Heart left ventricle (tissue), 16 donors: ENCODE measurements around the gene VARS1. TPM values are rescaled to one million over a fixed set of nuclear protein-coding genes. Genes with fewer than 3 reads are reported as not detected.
A peak's percentile ranks its signal among the peaks of the same experiment; 100 is the strongest.

ENCODE experiments used
- ATAC-seq, 4 donors: fragments of 200-7000 bp; cut with Tn5 transposase; one replicate each; pipeline ENCODE4 v1.9.1; 2020 to 2022; ENCODE audit warnings: moderate library complexity in 4 of 4, mild to moderate bottlenecking in 3 of 4, moderate number of reproducible peaks in 1 of 4
- DNase-seq, 5 donors: peaks; one replicate each; pipeline ENCODE4 v3.0.0-alpha.2; 2020
- H3K27ac ChIP-seq, 12 donors: fragments of 200-600 bp; sonication (generic) in 4 of 12; one replicate each; pipeline versions ENCODE4 v1.5.0 to v1.8.0; 2016 to 2022; ENCODE audit warnings: mild to moderate bottlenecking in 2 of 12
- H3K27me3 ChIP-seq, 9 donors: fragments of 200-600 bp; sonication (generic) in 2 of 9; one replicate each; pipeline versions ENCODE4 v1.5.1 to v1.8.0; 2016 to 2022; ENCODE audit warnings: mild to moderate bottlenecking in 3 of 9
- H3K36me3 ChIP-seq, 9 donors: fragments of 200-600 bp; sonication (generic) in 2 of 9; one replicate each; pipeline versions ENCODE4 v1.5.0 to v1.8.0; 2018 to 2022; ENCODE audit warnings: mild to moderate bottlenecking in 2 of 9
- H3K4me1 ChIP-seq, 12 donors: fragments of 200-600 bp; sonication (generic) in 4 of 12; one replicate each; pipeline versions ENCODE4 v1.5.0 to v1.8.0; 2016 to 2022; ENCODE audit warnings: mild to moderate bottlenecking in 3 of 12
- H3K4me3 ChIP-seq, 12 donors: fragments of 200-600 bp; sonication (generic) in 4 of 12; one replicate each; pipeline versions ENCODE4 v1.5.0 to v1.8.0; 2017 to 2022; ENCODE audit warnings: mild to moderate bottlenecking in 9 of 12, moderate library complexity in 4 of 12
- H3K9me3 ChIP-seq, 12 donors: fragments of 200-600 bp; sonication (generic) in 4 of 12; one replicate each; pipeline versions ENCODE4 v1.5.0 to v1.8.0; 2016 to 2022; ENCODE audit warnings: mild to moderate bottlenecking in 1 of 12
- POLR2A ChIP-seq, 2 donors: fragments of 450-650 bp; IDR thresholded peaks; one replicate each; pipeline ENCODE4 v1.6.1; 2017; ENCODE audit warnings: antibody characterized with exemption in 2 of 2, mild to moderate bottlenecking in 2 of 2, moderate library complexity in 2 of 2
- WGBS, 4 donors: extraction: QIAGEN DNeasy Blood & Tissue Kit in 2 of 4; methylation state at CpG; one replicate each; pipeline versions ENCODE4 v1.1.5 to v1.1.7; 2013 to 2018; 5-methylcytosine and 5-hydroxymethylcytosine counted together
- intact Hi-C, 10 donors: fragments of 100-400 bp; cut with DNase I; formaldehyde crosslinking; loops; one replicate each; pipeline versions ENCODE4 v1.11.1 to v1.14.2; 2022
- polyA plus RNA-seq, 2 donors: library from polyadenylated mRNA; stranded (reverse); fragments of 200-250 nt; gene quantifications; one replicate each; pipeline ENCODE4 v1.2.3, GENCODE V29; 2013
- total RNA-seq, 9 donors: library from RNA; depleted of rRNA in 2 of 9; stranded (reverse); fragments of >200 nt in 2 of 9; fragmentation: NEBNext Ultra II Directional in 3 of 9; extraction: Animal tissue kit (Norgen Biotek cat#: 25700) in 3 of 9; gene quantifications; one replicate each; pipeline versions ENCODE4 v1.1.0 to v1.2.4, GENCODE V29; 2016 to 2023
- TF ChIP-seq, protein P1 (sequence below), 12 donors: fragments of 200-600 bp; sonication (generic) in 4 of 12; IDR thresholded peaks; one replicate each; pipeline versions ENCODE4 v1.5.0 to v1.8.0; 2018 to 2022; ENCODE audit warnings: antibody characterized with exemption in 12 of 12, mild to moderate bottlenecking in 5 of 12
- donor health status: ischemic (EF 13 %, LVEDD 7.1; RV severe dilation, severe dysfunction).
- donor health status: healthy with polysubstance abuse.
- donor health status: DM: no; HTN: yes; CAD: no.
- donor health status: DM: no; HTN: no; CAD: no.
- donor health status: ischemic (EF 25% LVEDD 6.9; RV normal size, moderate dysfunction).
- donor health status: ischemic (EF 25% LVEDD 5.7; RV mildly dilated, moderate dysfunction).
- donor health status: healthy.
- donor health status: DM: yes; HTN: yes; CAD: no.
- donor health status: ischemic (EF 35%, LVEDD 5.7; RV mildly dilated, moderate dysfunction).
- donor health status: nonischemic (EF 11% LVEDD 7.7; RV severe dilation, severe dysfunction).
- donor health status: DM: yes; HTN: yes; CAD: no.
- donor health status: PGD.
- donor health status: ischemic (EF 29% LVEDD 5.4; RV normal size, mild dysfunction).
- donor health status: nonischemic (EF 23%, LVEDD 6.1; RV moderate dilation, normal function).

Gene VARS1
- total and polyA plus RNA-seq, 11 donors, result 18.6 to 61.8 (median 26.1) TPM

DNA sequence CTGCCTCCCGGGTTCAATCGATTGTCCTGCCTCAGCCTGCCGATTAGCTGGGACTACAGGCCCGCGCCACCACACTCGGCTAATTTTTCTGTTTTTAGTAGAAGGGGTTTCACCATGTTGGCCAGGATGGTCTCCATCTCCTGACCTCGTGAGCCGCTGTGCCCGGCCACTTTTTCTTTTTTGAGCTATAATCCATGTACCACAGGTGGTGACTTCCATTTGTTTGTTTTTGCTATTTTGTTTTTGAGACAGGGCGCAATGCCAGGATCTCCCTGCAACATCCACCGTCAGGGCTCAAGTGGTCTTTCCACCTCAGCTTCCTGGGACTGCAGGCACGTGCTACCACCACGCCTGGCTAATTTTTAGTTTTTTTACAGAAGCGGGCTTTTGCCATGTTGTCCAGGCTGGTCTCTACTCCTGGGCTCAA, 40.5 kb upstream of the VARS1 start:
- ATAC-seq (no peak), DNase-seq (no peak)
- H3K27me3 ChIP-seq, result no peaks in the 10 kb centered on the region
- TF ChIP-seq, protein P1, sequence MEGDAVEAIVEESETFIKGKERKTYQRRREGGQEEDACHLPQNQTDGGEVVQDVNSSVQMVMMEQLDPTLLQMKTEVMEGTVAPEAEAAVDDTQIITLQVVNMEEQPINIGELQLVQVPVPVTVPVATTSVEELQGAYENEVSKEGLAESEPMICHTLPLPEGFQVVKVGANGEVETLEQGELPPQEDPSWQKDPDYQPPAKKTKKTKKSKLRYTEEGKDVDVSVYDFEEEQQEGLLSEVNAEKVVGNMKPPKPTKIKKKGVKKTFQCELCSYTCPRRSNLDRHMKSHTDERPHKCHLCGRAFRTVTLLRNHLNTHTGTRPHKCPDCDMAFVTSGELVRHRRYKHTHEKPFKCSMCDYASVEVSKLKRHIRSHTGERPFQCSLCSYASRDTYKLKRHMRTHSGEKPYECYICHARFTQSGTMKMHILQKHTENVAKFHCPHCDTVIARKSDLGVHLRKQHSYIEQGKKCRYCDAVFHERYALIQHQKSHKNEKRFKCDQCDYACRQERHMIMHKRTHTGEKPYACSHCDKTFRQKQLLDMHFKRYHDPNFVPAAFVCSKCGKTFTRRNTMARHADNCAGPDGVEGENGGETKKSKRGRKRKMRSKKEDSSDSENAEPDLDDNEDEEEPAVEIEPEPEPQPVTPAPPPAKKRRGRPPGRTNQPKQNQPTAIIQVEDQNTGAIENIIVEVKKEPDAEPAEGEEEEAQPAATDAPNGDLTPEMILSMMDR (IDR thresholded peaks at IDR 0.05), result no peak
- no peak for TF ChIP-seq POLR2A (IDR thresholded peaks at IDR 0.05)
- 11 to 49% (median 27%) methylated on average over 14 of the region's 14 CpGs for WGBS, 4 donors
- peak overlapping the region in 11 of 12 donors; percentile 56 to 97 (median 84) for H3K4me3 ChIP-seq
- intact Hi-C loops, result loop anchor here in 4 of 10 donors (2.0 to 10.0 kb wide), 5 partner anchors 27 to 291 kb away; partner anchors contain the start of genes ATP6V1G2 (in 1 of the 4), CLIC1 (in 1 of the 4), DDX39B (in 1 of the 4) and EHMT2 (in 1 of the 4)
- H3K9me3 ChIP-seq, result no peaks in the 10 kb centered on the region
- H3K36me3 ChIP-seq, result peaks cover 0 to 52% (median 43%) of the 10 kb centered on the region in 9 donors
- H3K27ac ChIP-seq, result peak overlapping the region in 10 of 12 donors; percentile 64 to 99 (median 96)
- H3K4me1 ChIP-seq, result peaks cover 4 to 65% (median 47%) of the 10 kb centered on the region in 12 donors

DNA sequence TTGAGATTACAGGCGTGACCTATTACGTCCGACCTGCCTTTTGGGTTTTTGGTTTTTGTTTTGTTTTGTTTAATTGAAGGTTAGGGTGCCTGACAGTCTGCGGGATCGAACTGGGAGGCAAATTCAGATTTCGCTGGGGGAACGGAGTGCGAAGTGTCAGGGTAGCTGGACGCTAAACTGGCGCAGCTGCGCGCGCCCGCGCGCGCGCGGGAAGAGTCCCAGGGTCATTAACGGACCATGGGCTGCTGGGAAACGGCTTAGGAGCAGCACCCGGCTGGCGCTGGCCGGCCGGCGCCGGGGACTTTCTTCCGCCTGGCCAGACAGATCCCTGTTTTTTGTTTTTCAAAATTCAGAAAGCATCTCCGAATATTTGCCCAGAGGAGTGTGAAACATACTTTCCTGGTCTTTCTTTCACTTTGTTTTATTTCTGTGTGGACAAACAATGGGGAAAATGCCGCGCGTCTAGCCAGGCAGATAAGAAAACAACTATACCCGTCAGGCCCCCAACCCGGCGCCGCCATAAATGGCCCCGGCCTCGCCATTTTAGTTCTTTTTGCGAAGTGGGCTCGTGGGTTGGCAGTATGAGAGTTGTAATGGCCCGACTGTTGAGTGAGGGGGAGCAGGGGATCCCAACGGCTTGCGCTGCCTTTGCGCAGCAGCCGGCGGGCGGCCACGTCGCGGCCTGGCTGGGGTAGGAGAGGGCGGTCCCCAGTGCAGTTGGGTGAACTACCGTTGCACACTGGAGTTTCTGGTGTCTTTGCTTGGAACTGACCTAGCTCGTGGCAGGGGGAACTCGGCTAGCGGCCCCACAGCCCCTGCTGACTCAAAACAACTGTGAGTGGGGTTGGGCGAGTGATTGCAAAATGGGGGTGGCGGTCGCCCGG, 39.1 kb upstream of the VARS1 start:
- ATAC-seq (peak; percentile 90 to 94 (median 90)), DNase-seq (peak; percentile 90 to 95 (median 92))
- H3K9me3 ChIP-seq, result no peaks in the 10 kb centered on the region
- H3K27ac ChIP-seq, result peak overlapping the region; percentile 83 to 99 (median 96)
- intact Hi-C loops, result loop anchor here (2.0 to 10.0 kb wide), 13 partner anchors 28 to 290 kb away; partner anchors contain the start of genes LY6G5C (in 5 of the 10), NEU1 (in 3 of the 10), ATP6V1G2 (in 2 of the 10) and CSNK2B (in 2 of the 10)
- no peaks in the 10 kb centered on the region for H3K27me3 ChIP-seq
- TF ChIP-seq, protein P1 (IDR thresholded peaks at IDR 0.05), result no peak
- TF ChIP-seq POLR2A (IDR thresholded peaks at IDR 0.05), result peak; percentile 24 to 59
- H3K4me3 ChIP-seq, result peak overlapping the region; percentile 56 to 97 (median 86)
- H3K36me3 ChIP-seq, result peaks cover 0 to 38% (median 29%) of the 10 kb centered on the region in 9 donors
- 0% methylated on average over 57 to 59 of the region's 59 CpGs for WGBS, 4 donors
- H3K4me1 ChIP-seq, result peaks cover 4 to 71% (median 52%) of the 10 kb centered on the region in 12 donors

DNA sequence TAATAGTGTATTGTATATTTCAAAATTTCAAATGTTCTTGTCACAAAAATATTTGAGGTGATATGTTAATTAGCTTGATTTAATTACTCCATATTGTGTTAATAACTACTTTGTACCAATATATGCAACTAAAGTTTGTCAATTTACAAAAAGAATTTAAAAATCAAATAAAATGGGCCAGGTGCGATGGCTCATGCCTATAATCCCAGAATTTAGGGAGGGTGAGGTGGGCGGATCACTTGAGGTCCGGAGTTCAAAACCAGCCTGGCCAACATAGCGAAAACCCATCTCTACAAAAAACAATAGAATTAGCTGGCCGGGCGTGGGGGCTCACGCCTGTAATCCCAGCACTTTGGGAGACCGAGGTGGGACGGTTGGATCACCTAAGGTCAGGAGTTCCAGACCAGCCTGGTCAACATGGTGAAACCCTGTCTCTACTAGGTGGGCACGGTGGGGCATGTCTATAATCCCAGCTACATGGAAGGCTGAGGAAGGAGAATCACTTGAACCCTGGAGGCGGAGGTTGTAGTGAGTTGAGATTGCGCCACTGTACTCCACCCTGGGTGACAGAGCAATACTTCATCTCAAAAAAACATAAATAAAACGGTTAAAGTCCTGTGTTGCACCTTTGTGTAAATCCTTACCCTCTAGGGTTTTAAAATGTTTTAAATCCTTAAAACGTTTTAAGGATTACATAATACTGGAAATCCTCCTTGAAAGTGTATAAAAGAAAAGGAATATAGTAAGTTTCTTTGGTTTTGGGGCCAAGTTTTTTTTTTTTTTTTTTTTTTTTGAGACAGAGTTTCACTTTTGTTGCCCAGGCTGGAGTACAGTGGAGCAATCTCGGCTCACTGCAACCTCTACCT, 36.0 kb upstream of the VARS1 start:
- intact Hi-C loops, result loop anchor here (2.0 to 10.0 kb wide), 15 partner anchors 37 to 287 kb away; partner anchors contain the start of genes LY6G5C (in 9 of the 10), ATP6V1G2 (in 2 of the 10), CSNK2B (in 2 of the 10) and DDAH2 (in 2 of the 10)
- TF ChIP-seq, protein P1 (IDR thresholded peaks at IDR 0.05), result no peak
- TF ChIP-seq POLR2A (IDR thresholded peaks at IDR 0.05), result no peak
- no peak for ATAC-seq

More for the DNA sequence above, 36.0 kb upstream of the VARS1 start:
- H3K4me3 ChIP-seq, result peak overlapping the region in 9 of 12 donors; percentile 58 to 86 (median 69)
- 85 to 92% (median 90%) methylated on average over 15 of the region's 15 CpGs for WGBS, 4 donors
- H3K9me3 ChIP-seq, result no peaks in the 10 kb centered on the region
- H3K36me3 ChIP-seq, result peaks cover 0 to 7% (median 0%) of the 10 kb centered on the region in 9 donors
- H3K4me1 ChIP-seq, result peaks cover 4 to 46% (median 31%) of the 10 kb centered on the region in 12 donors
- peak overlapping the region in 5 of 12 donors; percentile 12 to 99 (median 85) for H3K27ac ChIP-seq
- no peak for DNase-seq
- no peaks in the 10 kb centered on the region for H3K27me3 ChIP-seq
